SK-N-SH (cell line): ENCODE measurements around the gene GALP. TPM values are rescaled to one million over a fixed set of nuclear protein-coding genes. Genes with fewer than 3 reads are reported as not detected.

Source experiments
- CTCF ChIA-PET: fragments of 300-600, 350-600 bp; formaldehyde crosslinking; extraction: SDS; loops from one replicate; lab custom pipeline; 2021; lab: Yijun Ruan, JAX
- POLR2A ChIA-PET: fragments of 350-600 bp; sonication (Branson Sonifier 250); formaldehyde crosslinking; extraction: SDS; loops from one replicate; lab custom pipeline; 2020; ENCODE audit warnings: antibody characterized with exemption, inconsistent platforms; lab: Yijun Ruan, JAX
- DNase-seq: peaks from one replicate; pipeline ENCODE4 v3.0.0; 2012
- H2AFZ ChIP-seq: fragments of 200-600 bp; sonication (generic); 2 replicates; pipeline ENCODE4 v1.8.1; 2016; ENCODE audit warnings: antibody characterized with exemption, mild to moderate bottlenecking, low read depth
- H3F3A ChIP-seq: fragments of 200-600 bp; sonication (generic); replicated peaks from 2 replicates; pipeline ENCODE3; 2016; ENCODE audit warnings: antibody characterized with exemption, mild to moderate bottlenecking; ENCODE audit not compliant: insufficient read depth
- H3K27ac ChIP-seq, 2 experiments: fragments of 200-500 bp in 1 of 2; fragments of 200-600 bp in 1 of 2; sonication (Bioruptor generic) in 1 of 2; sonication (generic), shearing (Covaris generic) in 1 of 2; 2 replicates each; pipeline versions ENCODE4 v1.5.1 to v1.6.1; 2014 to 2016; ENCODE audit warnings: low read depth in 2 of 2, inconsistent platforms in 1 of 2, low read length in 1 of 2, mild to moderate bottlenecking in 1 of 2, mixed read lengths in 1 of 2
- H3K27me3 ChIP-seq: fragments of 200-600 bp; sonication (generic), shearing (Covaris generic); 2 replicates; pipeline ENCODE4 v1.6.1; 2016; ENCODE audit warnings: mixed run types; ENCODE audit not compliant: insufficient read depth
- H3K36me3 ChIP-seq, 2 experiments: fragments of 200-500 bp in 1 of 2; fragments of 200-600 bp in 1 of 2; sonication (Bioruptor generic) in 1 of 2; sonication (generic) in 1 of 2; replicated peaks in 1 of 2; 2 replicates each; pipeline versions ENCODE3 to v1.5.1; 2014 to 2016; ENCODE audit warnings: low read length in 1 of 2, mild to moderate bottlenecking in 1 of 2; ENCODE audit not compliant: insufficient read depth in 2 of 2, control insufficient read depth in 1 of 2
- H3K4me1 ChIP-seq, 2 experiments: fragments of 200-500 bp in 1 of 2; fragments of 200-600 bp in 1 of 2; sonication (Bioruptor generic) in 1 of 2; sonication (generic), shearing (Covaris generic) in 1 of 2; 2 replicates each; pipeline versions ENCODE4 v1.5.1 to v1.6.1; 2014 to 2016; ENCODE audit warnings: low read depth in 1 of 2, low read length in 1 of 2, mixed run types in 1 of 2; ENCODE audit not compliant: insufficient read depth in 2 of 2, control insufficient read depth in 1 of 2
- H3K4me2 ChIP-seq: fragments of 200-600 bp; sonication (generic), shearing (Covaris generic); 2 replicates; pipeline ENCODE4 v1.6.1; 2017; ENCODE audit warnings: mixed run types
- H3K4me3 ChIP-seq, 2 experiments: fragments of 200-500 bp in 1 of 2; fragments of 200-600 bp in 1 of 2; sonication (Bioruptor generic) in 1 of 2; sonication (generic), shearing (Covaris generic) in 1 of 2; 2 replicates each; pipeline versions ENCODE4 v1.5.1 to v1.8.1; 2014 to 2016; ENCODE audit warnings: low read depth in 2 of 2, inconsistent platforms in 1 of 2, low read length in 1 of 2, mild to moderate bottlenecking in 1 of 2, mixed read lengths in 1 of 2, moderate library complexity in 1 of 2
- H3K79me2 ChIP-seq: fragments of 200-600 bp; sonication (generic); 2 replicates; pipeline ENCODE4 v1.8.1; 2017; ENCODE audit warnings: mild to moderate bottlenecking; ENCODE audit not compliant: insufficient read depth
- H3K9ac ChIP-seq: fragments of 200-600 bp; sonication (generic); 2 replicates; pipeline ENCODE4 v1.6.1; 2017; ENCODE audit warnings: mixed run types
- H3K9me2 ChIP-seq: fragments of 200-600 bp; sonication (generic); 2 replicates; pipeline ENCODE4 v1.6.1; 2017; ENCODE audit warnings: mixed run types
- H3K9me3 ChIP-seq: fragments of 200-600 bp; sonication (generic); 2 replicates; pipeline ENCODE4 v1.6.1; 2017; ENCODE audit warnings: mixed run types, mild to moderate bottlenecking, moderate library complexity
- H4K20me1 ChIP-seq: fragments of 200-600 bp; sonication (generic); 2 replicates; pipeline ENCODE4 v1.6.1; 2017; ENCODE audit warnings: mild to moderate bottlenecking, mixed run types; ENCODE audit not compliant: insufficient read depth
- EP300 ChIP-seq, 2 experiments: IDR thresholded peaks; 2 replicates each; pipeline versions ENCODE4 v1.4.0 to v1.6.1; 2012; ENCODE audit warnings: borderline replicate concordance in 1 of 2, low read depth in 1 of 2, low read length in 1 of 2
- FOXM1 ChIP-seq: IDR thresholded peaks from 2 replicates; pipeline ENCODE4 v1.4.0; 2012; ENCODE audit warnings: low read depth, mild to moderate bottlenecking
- GATA2 ChIP-seq: sonication (generic); formaldehyde crosslinking; IDR thresholded peaks from 2 replicates; pipeline ENCODE4 v1.5.0; 2020; ENCODE audit warnings: mild to moderate bottlenecking, missing genetic modification reagents
- JUND ChIP-seq: IDR thresholded peaks from 2 replicates; pipeline ENCODE4 v1.4.0; 2012
- MEF2A ChIP-seq: IDR thresholded peaks from 2 replicates; pipeline ENCODE4 v1.4.0; 2012; ENCODE audit warnings: low read depth, borderline replicate concordance
- MXI1 ChIP-seq: IDR thresholded peaks from 2 replicates; pipeline ENCODE4 v1.6.1; 2012; ENCODE audit warnings: mild to moderate bottlenecking, low read depth, low read length, improper control_type of control experiment
- NFIC ChIP-seq: IDR thresholded peaks from 2 replicates; pipeline ENCODE4 v1.4.0; 2012; ENCODE audit warnings: borderline replicate concordance
- RAD21 ChIP-seq: IDR thresholded peaks from 2 replicates; pipeline ENCODE4 v1.6.1; 2012; ENCODE audit warnings: mild to moderate bottlenecking, low read length
- REST ChIP-seq: IDR thresholded peaks from 2 replicates; pipeline ENCODE4 v1.6.1; 2012; ENCODE audit warnings: mild to moderate bottlenecking, low read depth, low read length, moderate library complexity
- RFX5 ChIP-seq: IDR thresholded peaks from 2 replicates; pipeline ENCODE4 v1.6.1; 2012; ENCODE audit warnings: mild to moderate bottlenecking, improper control_type of control experiment, low read length
- SIN3A ChIP-seq: IDR thresholded peaks from 2 replicates; pipeline ENCODE4 v1.6.1; 2012; ENCODE audit warnings: low read depth, mild to moderate bottlenecking, low read length, moderate library complexity, borderline replicate concordance
- TEAD4 ChIP-seq: IDR thresholded peaks from 2 replicates; pipeline ENCODE4 v1.4.0; 2012; ENCODE audit warnings: mild to moderate bottlenecking, borderline replicate concordance; ENCODE audit not compliant: insufficient read depth
- YY1 ChIP-seq: IDR thresholded peaks from 2 replicates; pipeline ENCODE4 v1.4.0; 2012; ENCODE audit warnings: low read depth, mild to moderate bottlenecking
- WGBS: methylation state at CpG from one replicate; pipeline ENCODE4 v1.1.6; 2017; ENCODE audit warnings: low lambda C conversion rate; 5-methylcytosine and 5-hydroxymethylcytosine counted together
- polyA plus RNA-seq, 3 experiments: library from polyadenylated mRNA; depleted of rRNA; stranded (reverse); fragments of >200 nt; gene quantifications; 2 replicates each; pipeline ENCODE4 v1.2.3, GENCODE V29; 2012
- TF ChIP-seq, protein P1 (sequence below): IDR thresholded peaks from 2 replicates; pipeline ENCODE4; 2012
- TF ChIP-seq, protein P2 (sequence below): IDR thresholded peaks from 2 replicates; pipeline ENCODE4 v1.4.0; 2012; ENCODE audit warnings: low read depth
- TF ChIP-seq, protein P3 (sequence below): IDR thresholded peaks from 2 replicates; pipeline ENCODE4 v1.4.0; 2012; ENCODE audit warnings: low read depth, borderline replicate concordance
- TF ChIP-seq, protein P4 (sequence below): IDR thresholded peaks from 2 replicates; pipeline ENCODE4 v1.4.0; 2012; ENCODE audit warnings: low read depth, borderline replicate concordance
- TF ChIP-seq, protein P5 (sequence below): fragments of 200-600 bp; sonication (generic); IDR thresholded peaks from 2 replicates; pipeline ENCODE4 v1.6.1; 2017; ENCODE audit warnings: antibody characterized with exemption, mild to moderate bottlenecking, moderate library complexity

GALP gene
- polyA plus RNA-seq, 1 of the 3 experiments (the other 2 are of a cell fraction): not detected

DNA sequence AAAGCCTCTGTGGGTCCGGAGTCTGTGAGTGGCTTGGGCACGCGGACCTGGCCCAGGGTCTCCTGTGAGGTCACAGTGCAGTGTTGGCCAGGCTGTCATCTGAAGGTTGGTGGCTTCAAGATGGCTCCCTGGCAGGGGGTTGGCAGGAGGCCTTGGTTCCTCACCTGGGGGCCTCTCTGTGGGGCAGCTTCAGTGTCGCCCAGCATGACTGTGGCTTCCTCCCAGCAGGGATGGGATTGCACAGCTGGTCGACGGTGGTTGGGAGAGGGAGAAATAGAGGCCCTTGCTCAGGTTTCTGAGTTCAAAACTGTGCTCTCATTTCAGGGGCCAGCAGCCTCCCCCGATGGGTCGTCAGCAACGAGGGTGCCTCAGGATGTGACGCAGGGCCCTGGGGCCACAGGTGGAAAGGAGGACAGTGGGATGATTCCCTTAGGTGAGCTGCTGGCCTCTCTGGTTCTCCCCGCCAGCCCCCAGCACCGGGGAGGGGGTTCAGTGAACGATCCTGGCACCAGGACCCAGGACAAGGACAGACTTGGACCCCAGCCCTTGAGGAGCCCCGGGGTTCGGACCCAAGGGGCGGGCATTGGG, 17.5 kb upstream of the GALP start:
- H2AFZ ChIP-seq: no peak overlapping the region
- ChIA-PET POLR2A (no interaction called here), CTCF (interaction anchor here (1.1 to 1.5 kb wide), 3 partner anchors 14 to 175 kb away, joined by 3 to 7 read pairs (median 4); no protein-coding TSS in a partner anchor)
- no peaks in the 10 kb centered on the region for H3K9me3 ChIP-seq
- WGBS: 97% methylated on average over 9 of the region's 16 CpGs
- H3K27ac ChIP-seq: no peak overlapping the region
- H3K4me3 ChIP-seq: no peak overlapping the region
- H3K36me3 ChIP-seq: peaks cover 0 to 33% of the 10 kb centered on the region in 2 experiments
- no peaks in the 10 kb centered on the region for H3K9me2 ChIP-seq
- H3K9ac ChIP-seq: no peak overlapping the region
- TF ChIP-seq, protein P1, sequence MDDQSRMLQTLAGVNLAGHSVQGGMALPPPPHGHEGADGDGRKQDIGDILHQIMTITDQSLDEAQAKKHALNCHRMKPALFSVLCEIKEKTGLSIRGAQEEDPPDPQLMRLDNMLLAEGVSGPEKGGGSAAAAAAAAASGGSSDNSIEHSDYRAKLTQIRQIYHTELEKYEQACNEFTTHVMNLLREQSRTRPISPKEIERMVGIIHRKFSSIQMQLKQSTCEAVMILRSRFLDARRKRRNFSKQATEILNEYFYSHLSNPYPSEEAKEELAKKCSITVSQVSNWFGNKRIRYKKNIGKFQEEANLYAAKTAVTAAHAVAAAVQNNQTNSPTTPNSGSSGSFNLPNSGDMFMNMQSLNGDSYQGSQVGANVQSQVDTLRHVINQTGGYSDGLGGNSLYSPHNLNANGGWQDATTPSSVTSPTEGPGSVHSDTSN: no peak
- TF ChIP-seq EP300 (IDR thresholded peaks at IDR 0.05; ENCODE audit: borderline replicate concordance in 1 of 2, low read depth in 1 of 2, low read length in 1 of 2) (no peak), YY1 (no peak), RFX5 (no peak), TEAD4 (no peak), SIN3A (no peak)
- no peaks in the 10 kb centered on the region for H3K27me3 ChIP-seq
- 0 out of 2 replicates have a peak, but pooled peaks cover 2% of the 10 kb centered on the region for H3K79me2 ChIP-seq
- no peak overlapping the region for H3K4me2 ChIP-seq
- no peak for DNase-seq
- peaks cover 3% of the 10 kb centered on the region; the same call in 1 of the 2 replicates for H4K20me1 ChIP-seq
- no peaks in the 10 kb centered on the region for H3F3A ChIP-seq
- H3K4me1 ChIP-seq: no peaks in the 10 kb centered on the region; a peak in 1 of 4 replicates

DNA sequence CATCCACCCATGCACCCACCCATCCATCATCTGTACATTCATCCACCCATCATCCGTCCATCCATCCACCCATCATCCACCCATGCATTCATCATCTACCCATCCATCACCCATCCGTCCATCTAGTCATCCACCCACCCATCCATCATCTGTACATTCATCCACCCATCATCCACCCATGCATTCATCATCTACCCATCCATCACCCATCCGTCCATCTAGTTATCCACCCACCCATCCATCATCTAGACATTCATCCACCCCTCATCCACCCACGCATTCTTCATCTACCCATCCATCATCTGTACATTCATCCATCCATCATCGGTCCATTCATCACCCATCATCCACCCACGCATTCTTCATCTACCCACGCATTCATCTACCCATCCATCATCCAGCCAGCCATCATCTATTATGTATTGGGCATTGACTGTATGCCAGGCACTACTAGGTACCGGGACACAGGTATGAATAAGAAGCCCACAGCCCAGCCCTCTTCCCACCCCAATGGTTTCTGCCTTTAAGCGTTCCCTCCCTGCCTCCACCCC, 16.7 kb upstream of the GALP start:
- CTCF ChIA-PET: no interaction called here
- TF ChIP-seq NFIC (no peak), MXI1 (no peak), REST (no peak), FOXM1 (no peak), GATA2 (no peak), JUND (no peak), RAD21 (no peak), MEF2A (no peak)
- TF ChIP-seq, protein P2, sequence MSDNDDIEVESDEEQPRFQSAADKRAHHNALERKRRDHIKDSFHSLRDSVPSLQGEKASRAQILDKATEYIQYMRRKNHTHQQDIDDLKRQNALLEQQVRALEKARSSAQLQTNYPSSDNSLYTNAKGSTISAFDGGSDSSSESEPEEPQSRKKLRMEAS: no peak
- TF ChIP-seq, protein P3, sequence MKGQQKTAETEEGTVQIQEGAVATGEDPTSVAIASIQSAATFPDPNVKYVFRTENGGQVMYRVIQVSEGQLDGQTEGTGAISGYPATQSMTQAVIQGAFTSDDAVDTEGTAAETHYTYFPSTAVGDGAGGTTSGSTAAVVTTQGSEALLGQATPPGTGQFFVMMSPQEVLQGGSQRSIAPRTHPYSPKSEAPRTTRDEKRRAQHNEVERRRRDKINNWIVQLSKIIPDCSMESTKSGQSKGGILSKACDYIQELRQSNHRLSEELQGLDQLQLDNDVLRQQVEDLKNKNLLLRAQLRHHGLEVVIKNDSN: no peak
- TF ChIP-seq, protein P4, sequence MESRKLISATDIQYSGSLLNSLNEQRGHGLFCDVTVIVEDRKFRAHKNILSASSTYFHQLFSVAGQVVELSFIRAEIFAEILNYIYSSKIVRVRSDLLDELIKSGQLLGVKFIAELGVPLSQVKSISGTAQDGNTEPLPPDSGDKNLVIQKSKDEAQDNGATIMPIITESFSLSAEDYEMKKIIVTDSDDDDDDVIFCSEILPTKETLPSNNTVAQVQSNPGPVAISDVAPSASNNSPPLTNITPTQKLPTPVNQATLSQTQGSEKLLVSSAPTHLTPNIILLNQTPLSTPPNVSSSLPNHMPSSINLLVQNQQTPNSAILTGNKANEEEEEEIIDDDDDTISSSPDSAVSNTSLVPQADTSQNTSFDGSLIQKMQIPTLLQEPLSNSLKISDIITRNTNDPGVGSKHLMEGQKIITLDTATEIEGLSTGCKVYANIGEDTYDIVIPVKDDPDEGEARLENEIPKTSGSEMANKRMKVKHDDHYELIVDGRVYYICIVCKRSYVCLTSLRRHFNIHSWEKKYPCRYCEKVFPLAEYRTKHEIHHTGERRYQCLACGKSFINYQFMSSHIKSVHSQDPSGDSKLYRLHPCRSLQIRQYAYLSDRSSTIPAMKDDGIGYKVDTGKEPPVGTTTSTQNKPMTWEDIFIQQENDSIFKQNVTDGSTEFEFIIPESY: no peak
- TF ChIP-seq, protein P5, sequence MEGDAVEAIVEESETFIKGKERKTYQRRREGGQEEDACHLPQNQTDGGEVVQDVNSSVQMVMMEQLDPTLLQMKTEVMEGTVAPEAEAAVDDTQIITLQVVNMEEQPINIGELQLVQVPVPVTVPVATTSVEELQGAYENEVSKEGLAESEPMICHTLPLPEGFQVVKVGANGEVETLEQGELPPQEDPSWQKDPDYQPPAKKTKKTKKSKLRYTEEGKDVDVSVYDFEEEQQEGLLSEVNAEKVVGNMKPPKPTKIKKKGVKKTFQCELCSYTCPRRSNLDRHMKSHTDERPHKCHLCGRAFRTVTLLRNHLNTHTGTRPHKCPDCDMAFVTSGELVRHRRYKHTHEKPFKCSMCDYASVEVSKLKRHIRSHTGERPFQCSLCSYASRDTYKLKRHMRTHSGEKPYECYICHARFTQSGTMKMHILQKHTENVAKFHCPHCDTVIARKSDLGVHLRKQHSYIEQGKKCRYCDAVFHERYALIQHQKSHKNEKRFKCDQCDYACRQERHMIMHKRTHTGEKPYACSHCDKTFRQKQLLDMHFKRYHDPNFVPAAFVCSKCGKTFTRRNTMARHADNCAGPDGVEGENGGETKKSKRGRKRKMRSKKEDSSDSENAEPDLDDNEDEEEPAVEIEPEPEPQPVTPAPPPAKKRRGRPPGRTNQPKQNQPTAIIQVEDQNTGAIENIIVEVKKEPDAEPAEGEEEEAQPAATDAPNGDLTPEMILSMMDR: no peak

More for the DNA sequence above, 16.7 kb upstream of the GALP start:
- Histone ChIP-seq H4K20me1 (no peaks in the 10 kb centered on the region), H3K4me2 (no peak overlapping the region), H3K4me1 (no peaks in the 10 kb centered on the region), H3K9me2 (no peaks in the 10 kb centered on the region), H3K9ac (no peak overlapping the region), H3K4me3 (no peak overlapping the region), H3K36me3 (peaks cover 0 to 27% of the 10 kb centered on the region in 2 experiments), H3K79me2 (no peaks in the 10 kb centered on the region), H3K9me3 (no peaks in the 10 kb centered on the region), H3F3A (no peaks in the 10 kb centered on the region), H3K27ac (no peak overlapping the region), H2AFZ (no peak overlapping the region), H3K27me3 (no peaks in the 10 kb centered on the region)
- WGBS: 93% methylated on average over 9 of the region's 9 CpGs
- DNase-seq: no peak
- POLR2A ChIA-PET: no interaction called here
